HEK293 (cell line): ENCODE data around the gene BCAR1.
"Not testable (repeated sequence)": the region's sequence is repeated elsewhere in the genome, so short reads cannot be mapped to it uniquely, and the experiment has no call there.

ENCODE experiments used
- CTCF ChIP-seq: fragments of 450-650 bp; formaldehyde crosslinking; IDR thresholded peaks from 2 replicates; pipeline ENCODE4 v1.5.1; 2016; ENCODE audit warnings: missing biosample characterization, missing genetic modification characterization
- OVOL3 ChIP-seq: fragments of 450-650 bp; formaldehyde crosslinking; IDR thresholded peaks from 2 replicates; pipeline ENCODE4 v1.5.1; 2016; ENCODE audit warnings: missing biosample characterization, missing genetic modification characterization
- ZNF174 ChIP-seq: fragments of 450-650 bp; formaldehyde crosslinking; IDR thresholded peaks from 2 replicates; pipeline ENCODE4 v1.5.0; 2017; ENCODE audit warnings: missing biosample characterization, mild to moderate bottlenecking, missing genetic modification characterization
- ZNF202 ChIP-seq: fragments of 450-650 bp; formaldehyde crosslinking; IDR thresholded peaks from 2 replicates; pipeline ENCODE4 v1.5.1; 2016; ENCODE audit warnings: missing biosample characterization, missing genetic modification characterization, borderline replicate concordance
- ZNF23 ChIP-seq: fragments of 450-650 bp; formaldehyde crosslinking; IDR thresholded peaks from 2 replicates; pipeline ENCODE4 v1.5.1; 2016; ENCODE audit warnings: missing biosample characterization, missing genetic modification characterization, borderline replicate concordance
- ZNF416 ChIP-seq: fragments of 450-650 bp; formaldehyde crosslinking; IDR thresholded peaks from 2 replicates; pipeline ENCODE4 v1.5.1; 2016; ENCODE audit warnings: missing biosample characterization, missing genetic modification characterization
- ZNF449 ChIP-seq: fragments of 450-650 bp; formaldehyde crosslinking; IDR thresholded peaks from 2 replicates; pipeline ENCODE4 v1.5.1; 2017; ENCODE audit warnings: missing biosample characterization, mild to moderate bottlenecking, missing genetic modification characterization, moderate library complexity
- ZNF488 ChIP-seq: fragments of 450-650 bp; formaldehyde crosslinking; IDR thresholded peaks from 2 replicates; pipeline ENCODE4 v1.5.1; 2016; ENCODE audit warnings: missing biosample characterization, missing genetic modification characterization

GRCh38 chr16:75242436-75243078, 8.9 kb downstream of the BCAR1 start:
- not testable (repeated sequence) for TF ChIP-seq ZNF23 (tag by site-specific recombination); ZNF174 (tag by site-specific recombination); ZNF416 (tag by site-specific recombination); ZNF202 (tag by site-specific recombination); OVOL3 (tag by site-specific recombination); CTCF (tag by site-specific recombination); ZNF449 (tag by site-specific recombination); ZNF488
